ENCODE measurements around the gene CLCN5. TPM values are rescaled to one million over a fixed set of nuclear protein-coding genes. Genes with fewer than 3 reads are reported as not detected.

Gene CLCN5
- total RNA-seq, 1 experiment from 2014 or later, result 23.6 TPM

DNA sequence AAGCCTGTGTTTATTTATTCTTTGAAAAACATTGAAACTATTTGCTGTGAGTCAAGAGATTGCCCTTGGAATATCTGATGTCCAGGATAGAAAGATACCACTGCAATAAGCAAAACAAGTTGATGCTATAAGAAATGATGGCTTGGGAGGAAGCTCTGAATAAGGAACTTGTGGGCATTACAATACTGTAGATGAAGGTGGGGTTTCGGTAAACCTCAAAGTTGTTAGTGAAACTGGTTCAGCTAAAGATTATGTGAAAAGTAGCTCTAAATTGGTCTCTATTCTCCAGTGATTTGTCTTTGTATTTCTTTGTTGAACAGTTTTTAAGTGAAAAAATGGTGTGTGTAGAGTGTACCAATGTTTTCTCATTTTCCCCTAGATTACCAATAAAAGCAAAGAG lies 149.7 kb downstream of the CLCN5 start:
- H3K27ac ChIP-seq (ENCODE audit: low read length), result no peak overlapping the region
- H3K27me3 ChIP-seq (ENCODE audit: control insufficient read depth, insufficient read depth, low read length), result no peaks in the 10 kb centered on the region
- no peak for DNase-seq (ENCODE audit: low read depth, low spot score)
- H3K9me3 ChIP-seq (ENCODE audit: control insufficient read depth, insufficient read depth, low read depth, low read length), result no peaks in the 10 kb centered on the region
- no peak overlapping the region for H3K4me3 ChIP-seq (ENCODE audit: low read depth in 2 of 2, low read length in 2 of 2)
- POLR2A ChIA-PET, result no interaction called here
- intact Hi-C loops (cut with micrococcal nuclease; ENCODE audit: unreplicated experiment), result no loop called here
- ATAC-seq, result no peak
- TF ChIP-seq TCF7L2 (IDR thresholded peaks at IDR 0.05; ENCODE audit: low read depth, low read length) (no peak), SIN3A (IDR thresholded peaks at IDR 0.05; ENCODE audit: borderline replicate concordance, insufficient read depth, low read depth, low read length) (no peak)
- TF ChIP-seq, protein P1, sequence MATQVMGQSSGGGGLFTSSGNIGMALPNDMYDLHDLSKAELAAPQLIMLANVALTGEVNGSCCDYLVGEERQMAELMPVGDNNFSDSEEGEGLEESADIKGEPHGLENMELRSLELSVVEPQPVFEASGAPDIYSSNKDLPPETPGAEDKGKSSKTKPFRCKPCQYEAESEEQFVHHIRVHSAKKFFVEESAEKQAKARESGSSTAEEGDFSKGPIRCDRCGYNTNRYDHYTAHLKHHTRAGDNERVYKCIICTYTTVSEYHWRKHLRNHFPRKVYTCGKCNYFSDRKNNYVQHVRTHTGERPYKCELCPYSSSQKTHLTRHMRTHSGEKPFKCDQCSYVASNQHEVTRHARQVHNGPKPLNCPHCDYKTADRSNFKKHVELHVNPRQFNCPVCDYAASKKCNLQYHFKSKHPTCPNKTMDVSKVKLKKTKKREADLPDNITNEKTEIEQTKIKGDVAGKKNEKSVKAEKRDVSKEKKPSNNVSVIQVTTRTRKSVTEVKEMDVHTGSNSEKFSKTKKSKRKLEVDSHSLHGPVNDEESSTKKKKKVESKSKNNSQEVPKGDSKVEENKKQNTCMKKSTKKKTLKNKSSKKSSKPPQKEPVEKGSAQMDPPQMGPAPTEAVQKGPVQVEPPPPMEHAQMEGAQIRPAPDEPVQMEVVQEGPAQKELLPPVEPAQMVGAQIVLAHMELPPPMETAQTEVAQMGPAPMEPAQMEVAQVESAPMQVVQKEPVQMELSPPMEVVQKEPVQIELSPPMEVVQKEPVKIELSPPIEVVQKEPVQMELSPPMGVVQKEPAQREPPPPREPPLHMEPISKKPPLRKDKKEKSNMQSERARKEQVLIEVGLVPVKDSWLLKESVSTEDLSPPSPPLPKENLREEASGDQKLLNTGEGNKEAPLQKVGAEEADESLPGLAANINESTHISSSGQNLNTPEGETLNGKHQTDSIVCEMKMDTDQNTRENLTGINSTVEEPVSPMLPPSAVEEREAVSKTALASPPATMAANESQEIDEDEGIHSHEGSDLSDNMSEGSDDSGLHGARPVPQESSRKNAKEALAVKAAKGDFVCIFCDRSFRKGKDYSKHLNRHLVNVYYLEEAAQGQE (IDR thresholded peaks at IDR 0.05; ENCODE audit: insufficient read depth in 1 of 2, low read depth in 2 of 2, low read length in 1 of 2), result no peak
- H3K4me1 ChIP-seq (ENCODE audit: control insufficient read depth, insufficient read depth, low read length), result no peaks in the 10 kb centered on the region
- in situ Hi-C loops (cut with HindIII; ENCODE audit: low pct_unique_long_range_greater_than_20kb, low sequenced_read_pairs), result no loop called here
- CTCF ChIA-PET, result no interaction called here
- no TSS peak for BruUV-seq (replicated peaks)
- no peaks in the 10 kb centered on the region; the same call in 1 of the 2 replicates for H3K36me3 ChIP-seq (ENCODE audit: control insufficient read depth, insufficient read depth, low read length)

DNA sequence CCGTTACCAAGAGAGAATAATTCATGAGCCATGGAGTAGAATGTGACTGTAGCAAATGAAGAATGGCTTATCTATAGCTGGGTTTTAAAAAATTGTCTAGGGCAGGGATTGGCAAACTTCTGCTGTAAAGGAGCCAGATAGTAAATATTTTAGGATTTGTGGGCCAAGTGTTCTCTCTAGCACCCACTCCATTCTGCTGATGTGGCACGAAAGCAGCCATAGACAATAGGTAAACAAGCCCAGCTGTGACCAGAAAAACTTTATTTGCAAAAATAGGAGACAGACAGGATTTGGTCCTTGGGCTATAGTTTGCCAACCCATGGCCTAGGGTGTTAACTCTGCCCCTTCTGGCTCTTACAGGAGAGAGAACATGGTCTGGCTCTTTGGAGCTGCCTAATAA lies 151.2 kb downstream of the CLCN5 start:
- Histone ChIP-seq H3K27me3 (ENCODE audit: control insufficient read depth, insufficient read depth, low read length) (no peaks in the 10 kb centered on the region), H3K4me3 (ENCODE audit: low read depth in 2 of 2, low read length in 2 of 2) (no peak overlapping the region), H3K4me1 (ENCODE audit: control insufficient read depth, insufficient read depth, low read length) (no peaks in the 10 kb centered on the region), H3K27ac (ENCODE audit: low read length) (no peak overlapping the region), H3K36me3 (ENCODE audit: control insufficient read depth, insufficient read depth, low read length) (no peaks in the 10 kb centered on the region; the same call in 1 of the 2 replicates), H3K9me3 (ENCODE audit: control insufficient read depth, insufficient read depth, low read depth, low read length) (no peaks in the 10 kb centered on the region)
- in situ Hi-C loops (cut with HindIII; ENCODE audit: low pct_unique_long_range_greater_than_20kb, low sequenced_read_pairs) (no loop called here), intact Hi-C loops (cut with micrococcal nuclease; ENCODE audit: unreplicated experiment) (no loop called here)
- ChIA-PET POLR2A (no interaction called here), CTCF (no interaction called here)
- no TSS peak for BruUV-seq (replicated peaks)
- TF ChIP-seq, protein P2, sequence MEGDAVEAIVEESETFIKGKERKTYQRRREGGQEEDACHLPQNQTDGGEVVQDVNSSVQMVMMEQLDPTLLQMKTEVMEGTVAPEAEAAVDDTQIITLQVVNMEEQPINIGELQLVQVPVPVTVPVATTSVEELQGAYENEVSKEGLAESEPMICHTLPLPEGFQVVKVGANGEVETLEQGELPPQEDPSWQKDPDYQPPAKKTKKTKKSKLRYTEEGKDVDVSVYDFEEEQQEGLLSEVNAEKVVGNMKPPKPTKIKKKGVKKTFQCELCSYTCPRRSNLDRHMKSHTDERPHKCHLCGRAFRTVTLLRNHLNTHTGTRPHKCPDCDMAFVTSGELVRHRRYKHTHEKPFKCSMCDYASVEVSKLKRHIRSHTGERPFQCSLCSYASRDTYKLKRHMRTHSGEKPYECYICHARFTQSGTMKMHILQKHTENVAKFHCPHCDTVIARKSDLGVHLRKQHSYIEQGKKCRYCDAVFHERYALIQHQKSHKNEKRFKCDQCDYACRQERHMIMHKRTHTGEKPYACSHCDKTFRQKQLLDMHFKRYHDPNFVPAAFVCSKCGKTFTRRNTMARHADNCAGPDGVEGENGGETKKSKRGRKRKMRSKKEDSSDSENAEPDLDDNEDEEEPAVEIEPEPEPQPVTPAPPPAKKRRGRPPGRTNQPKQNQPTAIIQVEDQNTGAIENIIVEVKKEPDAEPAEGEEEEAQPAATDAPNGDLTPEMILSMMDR (IDR thresholded peaks at IDR 0.05), result no peak
- TF ChIP-seq TCF7L2 (IDR thresholded peaks at IDR 0.05; ENCODE audit: low read depth, low read length) (no peak), SIN3A (IDR thresholded peaks at IDR 0.05; ENCODE audit: borderline replicate concordance, insufficient read depth, low read depth, low read length) (no peak)
- TF ChIP-seq, protein P1 (IDR thresholded peaks at IDR 0.05; ENCODE audit: insufficient read depth in 1 of 2, low read depth in 2 of 2, low read length in 1 of 2), result no peak
- DNase-seq (ENCODE audit: low read depth, low spot score) (no peak), ATAC-seq (no peak)
